SW480 (cell line): ENCODE data around the gene THADA.
"Not testable (repeated sequence)": the region's sequence is repeated elsewhere in the genome, so short reads cannot be mapped to it uniquely, and the experiment has no call there.

Source experiments
- DNase-seq: peaks from one replicate; pipeline ENCODE4 v3.0.0-alpha.2; 2016; ENCODE audit warnings: low spot score

THADA gene

DNA sequence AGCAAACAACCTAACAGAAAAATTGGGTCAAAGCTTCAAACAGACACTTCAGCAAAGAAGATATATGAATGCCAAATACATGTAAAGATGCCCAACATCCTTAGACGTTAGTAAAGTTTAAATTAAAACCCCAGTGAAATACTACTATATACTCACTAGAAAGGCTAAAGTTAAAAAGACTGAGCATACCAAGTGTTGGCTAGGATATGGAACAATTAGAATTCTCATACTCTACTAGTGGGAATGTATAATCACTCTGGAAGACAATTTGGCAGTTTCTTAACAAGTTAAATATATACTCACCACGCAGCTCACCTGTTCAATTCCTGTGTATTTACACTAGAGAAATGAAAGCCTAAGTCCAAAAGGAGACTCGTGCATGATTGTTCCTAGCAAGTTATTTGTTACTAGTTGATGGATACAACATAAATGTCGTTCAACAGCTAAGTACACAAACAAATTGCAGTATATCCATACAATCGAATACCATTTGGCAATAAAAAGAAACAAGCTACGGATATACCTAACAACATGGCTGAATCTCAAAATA lies 185.7 kb downstream of the THADA start:
- no peak for DNase-seq

DNA sequence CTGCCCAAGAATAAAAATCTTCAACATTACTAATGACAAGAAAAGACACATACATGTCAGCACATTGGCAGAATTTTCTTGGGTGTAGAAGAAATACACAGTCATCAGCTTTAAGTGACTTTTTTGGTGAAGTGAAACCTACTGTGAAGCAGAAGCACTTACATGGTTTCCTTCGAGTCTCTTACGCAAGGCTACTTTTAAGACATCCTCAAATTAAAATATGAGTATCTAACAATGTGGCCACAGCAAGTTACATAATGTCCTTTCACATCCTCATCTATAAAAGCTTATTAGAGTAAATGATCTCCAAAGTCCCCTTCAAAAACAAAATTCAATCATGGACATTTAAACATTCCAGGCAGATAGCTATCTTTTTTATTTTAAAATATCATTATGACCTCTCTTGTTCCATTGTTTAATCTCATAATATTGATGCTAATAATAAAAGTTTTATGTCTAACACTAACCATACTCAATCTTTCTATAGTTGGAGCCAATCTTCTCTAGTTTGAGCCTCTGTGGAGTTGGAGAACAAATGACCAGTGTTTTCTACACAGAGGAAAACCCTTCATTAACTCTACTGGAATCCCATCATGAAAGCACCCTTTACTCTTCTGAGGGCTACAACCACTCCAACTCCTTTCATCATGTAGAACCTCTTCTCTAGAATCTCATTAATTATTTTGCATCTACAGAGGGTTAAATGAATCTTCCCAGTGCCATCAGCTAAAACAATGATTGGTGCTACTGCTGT lies 187.3 kb downstream of the THADA start:
- no peak for DNase-seq

DNA sequence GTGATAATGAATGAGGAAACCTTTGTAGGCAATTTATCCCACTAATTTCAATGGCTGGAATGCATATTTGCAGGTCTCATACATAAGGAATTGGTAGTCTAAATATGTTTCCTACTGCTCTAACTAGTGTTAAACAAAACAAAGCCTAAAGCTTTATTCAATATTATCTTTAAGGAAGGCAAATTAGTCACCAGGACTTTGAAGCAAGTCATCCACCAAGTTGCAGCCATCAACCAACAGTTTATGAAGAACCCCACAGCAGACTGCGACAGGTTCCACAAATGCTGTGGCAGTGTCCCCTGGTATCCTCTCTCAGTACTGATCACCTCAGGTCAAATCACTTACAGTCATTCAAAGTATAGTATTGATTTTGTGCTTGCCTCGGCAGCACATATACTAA lies 187.9 kb downstream of the THADA start:
- DNase-seq = no peak

DNA sequence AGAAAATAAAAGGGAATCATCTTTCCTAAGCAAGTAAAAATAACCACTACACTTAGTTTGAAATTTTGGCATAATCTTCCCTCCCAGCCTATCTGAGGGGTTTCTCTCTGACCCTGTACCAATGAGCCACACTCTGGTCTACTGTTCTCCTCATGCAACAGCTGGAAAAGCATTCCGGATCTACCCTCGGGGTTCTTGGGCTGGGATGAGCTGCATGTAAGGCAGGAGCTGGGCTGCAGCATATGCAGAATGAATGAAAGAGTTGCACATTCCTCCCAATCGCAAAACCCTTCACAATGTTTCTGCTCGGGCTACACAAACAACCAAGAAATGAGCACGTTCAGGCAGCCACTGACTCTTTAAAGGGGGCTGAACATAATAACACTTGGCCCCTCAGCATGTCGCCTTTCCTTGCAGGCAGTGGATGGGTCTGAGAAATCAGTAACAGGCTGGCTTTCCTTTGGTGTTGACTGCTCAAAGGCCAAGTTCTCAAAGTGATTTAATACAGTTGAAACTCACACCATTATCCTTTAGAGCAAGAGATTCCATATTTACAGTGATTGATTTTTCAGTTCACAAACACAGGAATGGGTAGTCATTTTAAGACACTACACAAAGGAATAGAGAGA lies 189.1 kb downstream of the THADA start:
- no peak for DNase-seq

DNA sequence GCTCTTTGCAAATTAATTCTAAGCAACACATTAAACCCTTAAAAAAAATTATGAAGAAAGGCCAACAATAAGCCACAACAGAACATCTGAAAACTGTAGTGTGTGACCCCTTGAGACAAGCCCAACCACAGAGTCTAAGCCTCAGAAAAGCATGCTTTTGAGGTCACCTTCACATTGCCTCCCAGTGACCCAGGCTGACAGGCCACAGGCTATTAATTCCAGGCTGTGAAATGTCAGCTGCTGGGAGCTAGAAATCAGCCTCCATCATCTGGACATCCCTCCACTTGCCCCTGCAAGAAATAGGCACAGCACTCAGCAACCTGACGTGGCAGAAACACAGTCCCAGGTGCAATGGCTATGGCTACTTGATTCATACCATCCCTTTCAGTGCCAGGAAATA lies 190.0 kb downstream of the THADA start:
- no peak for DNase-seq

DNA sequence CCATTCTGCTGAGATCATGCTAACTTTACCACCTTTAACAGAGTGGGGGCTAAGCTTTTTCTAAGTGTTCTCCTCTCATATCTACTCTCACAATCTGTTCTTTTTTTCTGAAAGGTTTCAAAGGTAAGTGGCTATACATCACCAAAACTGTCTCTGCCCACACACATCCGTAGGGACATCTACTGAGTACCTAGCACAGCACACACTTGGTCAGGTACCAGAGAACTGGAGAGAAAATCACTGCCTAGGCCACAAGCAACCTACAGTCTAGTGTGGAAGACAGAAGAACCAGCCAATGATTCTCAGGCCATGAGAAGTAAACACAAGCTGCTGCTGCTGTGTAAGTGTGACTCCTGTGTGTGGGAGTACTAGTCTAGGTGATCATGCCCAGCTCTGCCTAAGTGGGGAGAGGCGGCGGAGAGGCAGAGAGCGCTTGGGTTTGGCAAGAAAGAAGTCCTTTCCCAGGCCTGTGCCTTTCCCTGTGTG lies 193.3 kb downstream of the THADA start:
- no peak for DNase-seq

DNA sequence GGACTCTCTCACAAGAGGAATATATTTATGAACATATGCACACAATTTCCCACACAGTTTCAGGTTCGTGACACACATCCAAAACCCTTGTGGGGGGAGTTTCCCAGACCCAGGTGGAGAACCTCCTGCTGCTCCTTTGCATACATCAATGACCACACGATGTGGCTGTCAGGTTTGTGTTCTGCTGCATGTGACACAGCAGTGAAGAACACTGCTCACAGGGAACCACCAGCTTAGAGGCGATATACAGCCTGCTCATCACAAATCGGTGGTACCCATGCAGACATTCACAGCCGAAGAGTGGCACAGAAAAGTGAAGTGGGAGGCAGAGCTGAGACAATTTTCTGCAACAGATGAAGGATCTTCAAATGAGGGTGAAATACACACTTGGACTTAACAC lies 193.8 kb downstream of the THADA start:
- no peak for DNase-seq

DNA sequence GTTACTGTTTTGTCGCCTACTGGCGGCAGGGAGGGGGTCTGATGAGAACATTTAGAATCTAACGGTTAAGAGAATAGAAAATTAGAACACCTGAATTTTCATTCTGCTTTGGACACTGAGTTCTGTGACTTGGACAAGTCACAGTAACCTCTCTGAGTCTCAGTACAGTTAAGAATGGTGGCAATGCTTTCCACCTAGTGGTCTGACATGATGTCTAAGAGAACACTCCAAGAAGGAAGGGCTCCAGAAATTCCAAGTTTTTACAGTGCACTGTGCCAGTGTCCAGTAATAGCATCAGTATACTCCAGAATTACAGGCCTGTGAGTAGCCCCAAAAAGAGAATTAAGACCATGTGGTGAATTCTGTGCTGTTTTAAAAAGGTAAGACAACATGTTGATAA lies 195.3 kb downstream of the THADA start:
- DNase-seq = no peak

DNA sequence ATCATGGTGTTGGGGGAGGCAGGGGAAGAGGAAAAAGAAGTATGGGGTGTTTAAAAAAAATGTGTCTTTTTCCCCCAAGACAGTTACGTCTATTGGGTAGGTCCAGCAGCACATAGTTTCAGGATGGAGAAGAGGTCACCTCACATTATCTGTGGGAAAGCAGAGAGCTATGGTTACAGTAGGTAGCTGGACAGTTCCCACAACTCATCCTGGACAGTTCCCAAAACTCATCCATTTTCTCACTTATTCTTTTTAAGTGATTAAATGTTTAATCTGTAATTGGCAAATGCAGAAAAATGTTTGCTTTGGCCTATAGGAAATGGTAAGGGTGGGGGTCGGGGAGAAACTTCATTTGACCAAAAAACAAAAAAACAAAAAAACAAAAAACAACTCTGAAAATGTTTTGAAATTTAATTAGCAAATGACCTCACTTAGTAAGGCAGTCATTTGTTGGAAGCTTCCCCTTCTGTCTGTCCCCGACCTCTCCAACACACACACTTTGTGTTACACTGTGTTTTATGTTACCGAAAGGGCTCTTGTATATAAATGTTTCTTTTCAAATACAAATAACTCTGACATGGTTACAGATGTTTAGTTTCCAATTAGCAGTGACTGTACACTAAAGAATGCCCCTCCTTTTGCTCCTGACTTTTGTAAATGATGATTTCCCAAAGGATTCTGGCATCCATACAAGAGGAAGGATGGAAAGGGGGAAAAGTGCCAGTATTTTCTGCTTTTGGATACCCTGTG lies 196.1 kb downstream of the THADA start:
- DNase-seq = no peak

DNA sequence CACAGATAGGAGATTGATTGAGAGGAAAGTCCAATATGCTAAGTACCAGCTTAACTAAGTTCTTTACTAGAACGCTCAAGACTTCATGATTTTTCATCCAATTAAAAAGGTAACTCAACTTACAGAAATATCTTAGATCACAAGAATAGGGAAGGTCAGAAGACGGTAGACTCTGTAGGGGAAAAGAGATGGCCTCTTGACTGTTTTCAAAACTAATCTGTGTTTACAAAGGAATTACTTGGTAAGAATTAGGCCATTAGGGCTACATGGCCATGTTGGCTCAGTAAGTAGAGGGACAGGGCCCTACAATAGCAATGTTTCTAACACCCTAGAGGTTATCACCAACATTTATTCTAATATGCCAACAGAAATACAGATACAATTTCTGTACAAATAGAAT lies 196.7 kb downstream of the THADA start:
- DNase-seq = no peak

DNA sequence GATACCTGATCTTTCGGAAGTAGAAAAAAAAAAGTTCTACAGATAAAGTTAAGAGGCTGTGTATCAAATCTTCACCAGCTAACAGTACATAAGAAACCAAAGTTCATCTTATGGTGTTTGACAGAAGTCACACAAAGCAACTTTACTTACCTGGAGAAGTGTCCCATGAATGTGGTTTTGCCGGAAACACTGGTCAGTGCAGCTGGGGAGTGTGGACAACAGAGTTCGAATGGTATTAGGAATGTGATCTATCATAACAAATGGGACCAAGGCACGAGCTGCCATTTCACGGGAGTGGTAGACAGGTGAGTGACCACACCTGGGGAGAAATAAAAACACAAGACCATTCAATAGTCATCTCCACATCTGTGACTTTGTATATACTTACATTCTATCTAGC lies 198.0 kb downstream of the THADA start:
- DNase-seq = no peak

DNA sequence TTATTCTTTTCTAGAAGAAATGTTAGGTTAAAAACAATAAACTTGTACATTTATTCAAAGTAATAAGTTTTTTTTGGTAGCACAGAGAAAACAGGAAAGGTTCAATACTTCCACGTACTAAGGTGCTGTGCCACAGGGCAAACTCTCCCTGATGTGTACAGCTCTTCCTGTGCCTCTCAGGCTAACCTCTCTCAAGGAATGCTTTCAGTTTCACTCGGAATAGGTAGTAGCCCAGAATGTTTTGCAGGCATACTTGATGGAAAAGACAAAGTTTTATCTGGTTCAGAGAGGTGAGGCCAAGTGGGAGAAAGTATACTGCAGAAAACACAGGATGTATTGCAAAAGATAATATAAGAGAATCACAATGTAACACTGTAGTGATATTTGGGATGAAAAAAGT lies 198.4 kb downstream of the THADA start:
- no peak for DNase-seq

DNA sequence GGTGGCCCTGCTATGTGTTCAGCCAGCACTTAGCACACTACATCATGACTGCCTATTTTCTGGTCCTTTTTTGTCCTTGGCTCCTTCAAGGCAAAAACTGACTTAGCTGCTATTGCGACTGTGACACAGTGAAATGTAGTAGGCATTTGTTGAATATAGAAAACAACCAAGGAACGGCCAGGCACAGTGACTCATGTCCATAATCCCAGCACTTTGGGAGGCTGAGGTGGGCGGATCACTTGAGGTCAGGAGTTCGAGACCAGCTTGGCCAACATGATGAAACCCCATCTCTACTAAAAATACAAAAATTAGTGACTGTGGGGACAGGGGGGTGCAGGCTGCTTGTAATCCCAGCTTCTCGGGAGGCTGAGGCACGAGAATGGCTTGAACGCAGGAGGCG lies 199.5 kb downstream of the THADA start:
- not testable (repeated sequence) for DNase-seq

DNA sequence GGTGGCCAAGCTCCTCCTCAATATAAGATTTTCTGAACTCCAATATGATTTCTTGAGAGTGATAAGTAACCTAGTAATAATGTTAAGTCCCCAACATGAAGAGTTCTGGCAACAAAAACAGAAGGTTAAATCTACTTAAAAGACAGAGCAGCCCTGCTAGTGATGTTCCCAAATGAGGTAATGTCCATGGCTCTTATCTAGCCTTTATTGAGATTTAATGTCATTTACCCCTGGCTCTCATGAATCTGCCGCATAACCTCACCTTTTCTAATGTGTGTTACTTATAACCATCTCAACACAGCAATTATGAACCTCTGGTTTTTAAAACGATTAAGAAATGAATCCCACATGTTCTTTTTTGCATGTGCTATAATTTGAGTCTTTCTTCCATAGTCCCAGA lies 201.9 kb downstream of the THADA start:
- DNase-seq = no peak

DNA sequence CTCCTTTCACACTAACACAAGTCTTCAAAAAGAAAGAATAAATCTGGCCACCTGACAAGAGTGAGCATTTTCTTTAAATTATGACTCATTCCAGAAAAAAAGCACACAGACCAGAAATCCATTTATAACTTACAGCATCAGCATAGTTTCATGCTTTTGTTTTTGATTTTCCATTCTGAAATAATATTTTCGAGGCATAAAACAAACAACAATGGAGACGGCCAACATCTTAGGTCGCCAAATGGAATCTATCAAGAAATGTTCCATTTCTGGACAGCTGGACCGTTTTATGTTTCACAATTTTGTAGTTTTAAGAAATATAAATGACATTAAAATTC lies 204.0 kb downstream of the THADA start:
- DNase-seq = no peak

DNA sequence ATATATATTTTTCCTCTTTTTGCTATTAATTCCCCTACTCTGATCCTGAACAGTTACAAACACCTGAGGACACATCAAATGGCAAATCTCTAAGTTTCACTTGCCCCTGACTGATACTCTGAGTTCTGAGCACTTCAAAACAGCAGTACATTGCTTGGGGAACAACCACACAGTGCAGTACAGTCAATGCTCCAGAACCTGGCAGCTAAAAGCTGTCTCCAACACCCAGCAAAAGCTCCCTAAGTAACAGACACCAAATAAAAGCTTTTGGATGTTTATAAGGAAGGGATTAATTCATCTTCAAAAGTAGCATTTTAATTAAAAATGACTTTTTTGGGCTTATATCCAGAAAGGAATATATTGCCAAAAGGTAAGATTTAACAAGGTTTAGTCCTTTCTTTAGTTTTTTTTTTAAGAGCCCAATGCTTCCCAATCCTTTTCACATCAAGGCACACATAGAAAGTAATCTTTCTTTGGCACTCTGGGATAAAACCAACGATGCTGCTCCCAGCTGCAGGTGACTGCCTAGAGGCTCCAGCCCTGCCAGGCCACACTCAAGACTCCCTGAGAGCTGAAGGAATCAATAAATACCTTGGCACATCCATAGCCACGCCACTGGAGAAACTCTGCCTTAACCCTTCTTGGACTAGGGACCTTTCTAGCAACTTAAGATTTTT lies 204.5 kb downstream of the THADA start:
- DNase-seq = no peak

DNA sequence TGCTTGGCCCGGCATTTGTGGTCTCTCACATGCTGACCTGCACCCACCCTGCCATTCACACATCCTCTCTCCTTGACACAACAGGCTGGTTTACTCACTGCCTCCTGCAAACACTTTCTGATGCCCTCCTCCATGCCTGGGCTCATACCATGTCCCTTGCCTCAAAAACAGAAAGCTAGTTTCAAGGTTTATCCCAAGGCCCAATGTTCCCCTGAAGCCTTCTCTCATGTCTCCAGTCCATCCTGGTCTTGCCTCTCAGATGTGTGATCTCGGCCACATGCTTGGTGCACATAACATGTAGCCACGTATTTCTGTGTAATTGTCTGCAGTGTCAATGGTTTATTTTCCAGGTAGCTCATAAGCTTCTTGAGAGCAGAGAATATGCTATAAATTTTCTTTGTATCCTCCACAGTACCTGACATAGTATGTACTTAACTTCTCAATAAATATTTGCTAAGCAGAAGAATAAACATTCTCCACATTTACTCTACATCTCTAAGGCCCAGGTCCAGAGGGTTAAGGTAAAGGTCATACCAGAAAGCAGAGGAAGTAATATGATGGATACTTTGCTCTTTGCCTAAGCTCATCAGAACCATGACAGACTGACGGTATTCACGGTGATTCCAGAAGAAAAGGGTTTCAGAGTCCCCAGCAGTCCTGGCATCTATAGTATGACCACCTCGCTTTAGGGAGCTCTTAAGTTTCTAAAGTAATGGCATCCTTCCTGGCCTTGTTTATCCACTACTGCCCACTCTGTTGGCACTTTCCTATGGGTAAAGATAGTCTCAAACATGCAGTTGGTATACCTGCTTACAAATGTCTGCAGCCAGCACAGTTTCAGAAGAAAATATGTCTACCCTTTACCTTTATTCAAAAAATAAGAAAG lies 206.0 kb downstream of the THADA start:
- no peak for DNase-seq

DNA sequence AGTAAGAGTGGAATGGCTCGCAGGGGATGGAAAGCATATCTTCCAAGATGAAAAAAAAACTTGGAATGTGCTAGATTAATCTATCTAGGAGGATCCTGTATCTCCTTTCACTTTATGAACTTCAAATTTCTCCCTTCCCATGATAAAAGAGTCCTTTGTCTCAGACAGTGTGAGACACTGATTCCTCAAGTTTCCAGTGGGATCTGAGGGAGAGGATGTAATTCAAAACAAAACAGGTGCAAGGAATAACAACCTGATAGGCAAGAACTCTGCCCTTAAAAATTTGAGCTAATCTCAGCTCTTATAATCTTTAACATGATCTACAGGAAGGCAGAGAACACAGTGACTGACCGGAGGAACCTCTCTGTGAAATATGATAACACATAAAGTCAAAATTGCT lies 207.5 kb downstream of the THADA start:
- no peak for DNase-seq

DNA sequence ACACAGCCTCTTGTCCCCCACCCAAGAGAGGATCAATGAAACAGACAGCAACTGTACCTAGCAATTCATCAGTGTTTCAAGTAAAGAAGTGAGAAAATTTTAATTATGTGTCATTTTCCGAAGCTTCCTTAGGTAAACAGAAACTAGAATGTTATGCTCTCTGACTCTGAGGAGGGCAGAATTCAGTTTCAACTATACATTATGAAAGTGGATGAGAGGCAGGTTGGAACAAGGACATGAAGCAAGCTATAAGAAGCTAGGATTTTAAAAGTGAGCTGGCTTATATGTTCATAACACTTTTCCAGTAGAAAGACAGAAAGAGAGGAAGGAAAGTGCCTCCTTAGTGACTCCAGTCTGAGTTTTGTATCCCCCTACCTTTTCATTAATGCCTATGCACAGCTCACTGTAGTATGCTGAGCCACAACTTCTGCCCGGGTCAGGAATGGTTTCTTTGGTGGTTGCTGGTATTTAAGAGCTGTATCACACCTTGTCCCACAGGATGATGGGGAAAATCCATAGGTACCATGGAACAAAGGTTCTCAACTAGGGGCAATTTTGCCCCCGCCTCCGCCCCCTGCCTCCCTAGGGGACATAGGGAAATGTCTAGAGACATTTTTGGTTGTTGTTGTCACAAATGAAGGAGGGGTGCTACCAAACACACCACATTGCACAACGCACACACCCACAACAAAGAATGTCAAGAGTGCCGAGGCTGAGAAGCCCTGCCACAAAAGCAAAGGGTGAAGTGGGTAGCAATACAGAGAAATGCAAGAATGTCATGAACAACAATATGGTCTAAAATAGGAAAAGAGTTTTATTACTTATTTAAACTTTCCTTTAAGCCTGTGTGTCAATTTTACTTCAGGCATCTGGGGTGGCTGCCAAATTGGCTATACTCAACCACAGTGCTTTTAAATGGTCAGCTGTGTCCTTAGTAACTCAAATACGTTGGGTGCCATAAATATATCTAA lies 208.5 kb downstream of the THADA start:
- no peak for DNase-seq

DNA sequence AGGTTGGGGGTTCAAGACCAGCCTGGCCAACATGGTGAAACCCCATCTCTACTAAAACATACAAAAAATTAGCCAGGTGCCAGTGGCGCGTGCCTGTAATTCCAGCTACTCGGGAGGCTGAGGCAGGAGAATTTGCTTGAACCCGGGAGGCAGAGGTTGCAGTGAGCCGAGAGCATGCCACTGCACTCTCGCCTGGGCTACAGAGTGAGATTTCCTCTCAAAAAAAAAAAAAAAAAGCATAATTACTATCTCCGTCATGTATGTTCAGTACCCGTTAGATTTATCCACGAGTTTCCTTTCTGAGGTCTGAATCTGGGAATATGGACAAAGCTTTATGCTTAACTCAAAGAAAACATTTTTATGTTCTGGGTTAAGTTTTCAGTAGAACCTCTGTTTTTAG lies 209.2 kb downstream of the THADA start:
- not testable (repeated sequence) for DNase-seq
